ENCODE results near the gene CSNK1G2.
"Not testable (repeated sequence)": the region's sequence is repeated elsewhere in the genome, so short reads cannot be mapped to it uniquely, and the experiment has no call there.

CSNK1G2 gene

GRCh38 chr19:1988464-1988863 is 47.5 kb downstream of the CSNK1G2 start:
- not testable (repeated sequence) for DNase-seq (ENCODE audit: low spot score)

GRCh38 chr19:1989513-1990229 is 48.7 kb downstream of the CSNK1G2 start:
- DNase-seq (ENCODE audit: low spot score) = no peak

- DNase-seq (ENCODE audit: low spot score) = no peak
Measured at GRCh38 chr19:1990230-1991017, 49.5 kb downstream of the CSNK1G2 start.

GRCh38 chr19:1991018-1991913 is 50.3 kb downstream of the CSNK1G2 start:
- no peak for DNase-seq (ENCODE audit: low spot score)

GRCh38 chr19:1992759-1993260 is 51.8 kb downstream of the CSNK1G2 start:
- peak; percentile 69 for DNase-seq (ENCODE audit: low spot score)

GRCh38 chr19:1997353-1998233 is 56.6 kb downstream of the CSNK1G2 start:
- DNase-seq (ENCODE audit: low spot score) = no peak

GRCh38 chr19:1998712-1999708 is 58.0 kb downstream of the CSNK1G2 start:
- DNase-seq (ENCODE audit: low spot score) = no peak

- DNase-seq (ENCODE audit: low spot score) = no peak
Measured at GRCh38 chr19:1999856-2000515, 59.0 kb downstream of the CSNK1G2 start.

GRCh38 chr19:2003874-2004273 is 62.9 kb downstream of the CSNK1G2 start:
- no peak for DNase-seq (ENCODE audit: low spot score)

GRCh38 chr19:2010135-2010668 is 69.2 kb downstream of the CSNK1G2 start:
- no peak for DNase-seq (ENCODE audit: low spot score)

- DNase-seq (ENCODE audit: low spot score) = no peak
Measured at GRCh38 chr19:2011169-2011568, 70.2 kb downstream of the CSNK1G2 start.

GRCh38 chr19:2012941-2013682 is 72.1 kb downstream of the CSNK1G2 start:
- DNase-seq (ENCODE audit: low spot score) = no peak

- no peak for DNase-seq (ENCODE audit: low spot score)
Measured at GRCh38 chr19:2013683-2013961, 72.7 kb downstream of the CSNK1G2 start.

- DNase-seq (ENCODE audit: low spot score) = no peak
Measured at GRCh38 chr19:2014131-2014571, 73.2 kb downstream of the CSNK1G2 start.

GRCh38 chr19:2014731-2015607 is 74.0 kb downstream of the CSNK1G2 start:
- peak; percentile 78 for DNase-seq (ENCODE audit: low spot score)

- DNase-seq (ENCODE audit: low spot score) = no peak
Measured at GRCh38 chr19:2015608-2015950, 74.6 kb downstream of the CSNK1G2 start, which contains the start of gene BTBD2. BTBD2 (minus strand) TSS chr19:2015714; CDS start chr19:2015703, 11 bp downstream.

GRCh38 chr19:2016041-2016807 is 75.3 kb downstream of the CSNK1G2 start:
- peak; percentile 89 for DNase-seq (ENCODE audit: low spot score)
